Measurements from ENCODE around the gene ARHGEF35.
"Not testable (repeated sequence)": the region's sequence is repeated elsewhere in the genome, so short reads cannot be mapped to it uniquely, and the experiment has no call there.

Gene ARHGEF35

DNA sequence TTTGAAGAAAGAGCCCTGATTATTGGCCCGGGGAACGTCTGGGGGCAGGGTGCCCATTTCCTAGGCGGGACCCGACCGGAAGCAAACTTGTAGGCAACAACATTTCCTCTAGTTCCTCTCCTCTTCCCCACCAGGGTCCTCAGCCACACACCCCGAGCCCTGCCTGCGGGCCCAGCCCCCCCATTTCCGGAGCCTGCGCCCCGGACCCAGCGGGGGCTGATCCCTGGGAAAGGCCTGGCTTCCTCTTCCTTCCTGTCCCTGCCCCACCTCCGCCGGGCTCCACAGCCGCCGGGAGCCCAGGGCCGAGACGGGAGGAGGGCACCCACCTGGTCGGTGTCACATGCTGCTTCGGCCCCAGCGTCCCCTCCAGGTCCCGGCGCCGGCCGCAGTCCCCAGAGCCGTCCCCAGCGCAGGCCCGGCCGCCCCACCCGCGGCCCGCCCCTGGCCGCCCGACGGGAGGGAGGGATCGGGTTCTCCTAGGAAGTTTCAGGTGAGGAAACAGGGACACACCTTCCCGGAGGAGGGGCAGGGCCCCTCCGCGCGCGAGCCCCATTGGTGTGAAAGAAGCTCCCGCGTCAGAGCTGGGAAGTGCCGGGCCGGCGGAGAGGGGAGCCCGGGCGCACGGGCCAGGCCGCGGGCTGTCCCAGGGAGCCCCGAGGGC is at the start of gene ARHGEF35:
ARHGEF35 (minus strand) TSS at position 622 of the 661 bp plus-strand sequence. CDS start 7,450 bp downstream, outside the sequence.
- not testable (repeated sequence) for DNase-seq

GRCh38 chr7:144245372-144245771 is 49.7 kb upstream of the ARHGEF35 start:
- DNase-seq = not testable (repeated sequence)

GRCh38 chr7:144239365-144239764 is 43.7 kb upstream of the ARHGEF35 start, which contains the start of gene OR2A42:
TSS of gene OR2A42 (minus strand) at chr7:144239605. CDS start at chr7:144232843, 6,762 bp downstream.
- not testable (repeated sequence) for DNase-seq

DNA sequence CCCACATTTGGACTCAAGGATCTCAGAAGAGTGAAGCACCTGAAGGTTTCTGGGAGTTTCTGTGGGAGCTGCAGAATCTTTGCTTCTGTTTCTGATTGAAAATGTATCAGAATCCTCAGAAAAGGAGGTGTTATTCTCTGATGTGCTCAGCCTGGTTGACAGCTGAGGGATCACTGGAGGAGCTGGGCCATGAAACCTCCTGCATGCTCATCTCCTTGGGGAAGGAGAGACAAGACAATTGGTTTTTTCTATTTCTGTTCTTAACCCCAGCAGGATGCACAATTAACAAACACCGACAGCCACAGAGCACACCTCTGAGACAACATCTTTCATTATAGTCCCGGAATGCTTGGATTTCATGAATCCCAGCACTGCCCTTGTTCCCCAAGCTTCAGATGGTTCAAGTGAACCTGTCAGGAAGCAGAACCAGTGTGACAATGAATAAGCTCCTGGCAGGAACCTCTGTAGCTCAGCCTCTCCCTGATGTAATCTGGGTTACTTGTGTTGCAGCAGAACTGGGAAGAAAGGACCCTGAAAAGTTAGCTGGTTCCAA is 43.0 kb upstream of the ARHGEF35 start:
- not testable (repeated sequence) for DNase-seq

- DNase-seq = not testable (repeated sequence)
Observed at GRCh38 chr7:144233039-144233438, 37.4 kb upstream of the ARHGEF35 start.

GRCh38 chr7:144231027-144231426 is 35.4 kb upstream of the ARHGEF35 start:
- DNase-seq = not testable (repeated sequence)

DNA sequence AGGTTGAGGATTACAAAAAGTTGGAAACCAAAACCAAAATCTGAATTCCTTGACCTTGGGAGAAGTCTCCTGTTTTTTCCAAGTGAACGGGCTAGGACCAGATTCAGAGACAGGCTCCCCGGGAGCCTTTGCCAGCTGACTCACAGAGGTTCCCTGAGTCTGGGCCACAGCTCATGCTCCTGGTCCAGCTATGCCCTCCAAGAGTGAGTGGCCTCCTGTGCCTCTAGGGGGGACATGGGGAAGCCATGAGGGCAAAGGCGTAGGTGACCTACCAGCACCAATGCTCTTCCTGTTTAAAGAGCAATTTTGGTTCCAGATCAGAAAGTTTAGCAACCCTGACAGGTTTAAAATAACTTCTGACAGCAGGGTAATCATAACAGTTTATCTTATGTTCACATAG is 33.2 kb upstream of the ARHGEF35 start:
- not testable (repeated sequence) for DNase-seq

DNA sequence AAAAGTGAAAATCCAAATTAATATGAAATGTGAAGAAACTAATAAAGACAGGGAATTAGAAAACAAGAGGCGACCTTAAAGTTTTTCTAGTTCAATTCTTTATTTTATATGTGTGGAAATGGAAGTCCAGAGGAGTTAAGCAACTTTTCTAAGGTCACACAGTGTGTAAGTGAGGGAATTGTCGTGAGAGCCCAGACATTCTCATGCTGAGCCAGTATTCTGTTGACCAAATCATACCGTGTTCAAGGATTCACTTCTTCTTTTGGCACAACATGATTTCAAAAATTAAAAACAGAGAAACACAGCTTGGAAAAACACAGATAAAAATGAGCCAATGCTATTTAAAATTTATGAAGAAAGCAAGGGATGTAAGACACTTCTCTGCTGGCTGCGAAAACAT is 31.2 kb upstream of the ARHGEF35 start:
- DNase-seq = not testable (repeated sequence)

- not testable (repeated sequence) for DNase-seq
Observed at GRCh38 chr7:144223675-144224074, 28.0 kb upstream of the ARHGEF35 start.

- DNase-seq = not testable (repeated sequence)
Observed at GRCh38 chr7:144220531-144220930, 24.9 kb upstream of the ARHGEF35 start.

DNA sequence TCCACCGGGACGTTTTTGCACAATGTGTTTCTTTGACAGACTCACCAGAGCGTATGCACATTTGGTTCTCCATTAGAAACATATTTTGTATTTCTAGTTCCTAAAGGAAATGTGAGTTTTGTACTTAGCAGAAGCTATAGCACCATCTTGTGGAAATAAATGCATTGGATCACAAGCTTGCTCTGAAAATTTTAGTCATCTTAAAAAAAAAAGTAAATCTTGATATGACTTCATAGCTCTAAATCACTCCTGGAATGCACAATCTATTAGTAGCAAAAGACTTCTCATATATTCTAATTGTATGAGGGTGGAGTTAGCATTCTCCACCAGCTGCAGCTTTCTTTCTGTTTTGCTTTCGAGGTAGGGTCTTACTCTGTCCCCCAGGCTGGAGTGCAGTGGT is 23.5 kb upstream of the ARHGEF35 start:
- DNase-seq = not testable (repeated sequence)

- not testable (repeated sequence) for DNase-seq
Observed at GRCh38 chr7:144218581-144218980, 22.9 kb upstream of the ARHGEF35 start.

- DNase-seq = not testable (repeated sequence)
Observed at GRCh38 chr7:144217200-144217599, 21.6 kb upstream of the ARHGEF35 start.

- not testable (repeated sequence) for DNase-seq
Observed at GRCh38 chr7:144205306-144205705, 9.7 kb upstream of the ARHGEF35 start.

- not testable (repeated sequence) for DNase-seq
Observed at GRCh38 chr7:144203086-144203485, 7.5 kb upstream of the ARHGEF35 start.

DNA sequence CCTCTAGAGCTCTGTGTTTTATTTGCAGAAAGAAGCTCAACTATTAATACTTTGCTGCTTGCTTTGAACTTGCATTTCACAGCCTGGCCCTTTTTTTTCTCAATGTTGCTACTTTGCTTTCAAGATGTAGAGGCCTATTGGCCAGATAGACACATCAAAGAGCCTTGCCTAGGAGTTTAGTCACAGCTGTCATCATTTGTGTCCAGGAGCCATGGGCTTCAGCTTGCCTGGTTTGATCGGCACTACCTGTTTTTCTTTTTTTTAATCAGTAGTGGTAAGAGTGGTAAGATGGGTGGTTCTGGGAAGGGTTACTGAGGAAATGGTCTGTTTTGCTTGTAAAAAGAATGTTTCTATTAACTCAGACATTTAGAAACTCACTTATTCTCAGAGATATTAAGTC is 6.3 kb upstream of the ARHGEF35 start:
- DNase-seq = not testable (repeated sequence)

GRCh38 chr7:144198934-144199333 is 3.3 kb upstream of the ARHGEF35 start:
- DNase-seq = not testable (repeated sequence)

DNA sequence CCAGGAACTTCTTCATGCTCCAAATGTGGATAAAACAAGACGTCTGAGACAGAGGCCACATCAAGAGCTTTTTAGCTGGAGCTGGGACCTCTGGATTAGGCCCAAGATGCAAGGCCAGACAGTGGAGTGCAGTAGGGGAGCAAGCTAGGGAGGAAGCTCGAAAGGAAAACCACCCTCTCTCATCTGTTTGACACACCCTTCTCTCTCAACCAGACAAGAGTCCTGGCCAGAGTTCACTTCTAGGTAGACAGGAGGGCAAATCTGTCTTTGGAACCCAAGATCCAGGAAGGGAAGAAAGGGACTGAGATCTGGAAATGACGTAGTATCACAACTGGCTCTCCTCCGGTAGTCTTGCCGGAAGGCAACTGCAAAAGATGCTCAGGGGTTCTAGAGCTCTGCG is 1.2 kb downstream of the ARHGEF35 start:
- not testable (repeated sequence) for DNase-seq

GRCh38 chr7:144193782-144194181 is 1.9 kb downstream of the ARHGEF35 start:
- not testable (repeated sequence) for DNase-seq

GRCh38 chr7:144188578-144189171 is 7.0 kb downstream of the ARHGEF35 start:
- DNase-seq = not testable (repeated sequence)

- DNase-seq = not testable (repeated sequence)
Observed at GRCh38 chr7:144187848-144188247, 7.8 kb downstream of the ARHGEF35 start.

DNA sequence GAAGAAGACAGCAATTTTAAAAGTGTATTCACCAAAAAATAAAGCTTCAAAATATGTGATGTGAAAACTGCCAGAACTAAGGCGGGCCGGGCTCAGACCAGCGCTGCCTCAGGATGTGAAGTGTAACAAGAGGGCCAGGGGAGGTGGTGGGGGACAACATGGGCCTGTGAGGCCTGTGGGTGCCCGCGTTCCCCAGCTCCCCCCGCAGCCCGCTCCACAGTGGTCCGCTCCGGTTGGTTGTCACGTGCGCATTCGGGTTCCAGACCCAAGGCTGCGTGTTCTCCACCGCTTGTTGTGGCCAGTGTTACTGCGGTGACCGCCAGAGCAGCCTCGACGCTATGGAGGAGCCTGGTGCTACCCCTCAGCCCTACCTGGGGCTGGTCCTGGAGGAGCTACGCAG is 12.5 kb downstream of the ARHGEF35 start, which contains the start of gene CTAGE4:
CTAGE4 (plus strand) TSS at position 301 of the 400 bp plus-strand sequence; CDS start at position 339, 38 bp downstream.
- DNase-seq = not testable (repeated sequence)

GRCh38 chr7:144179165-144179479 is 16.5 kb downstream of the ARHGEF35 start:
- DNase-seq = not testable (repeated sequence)

Data from CD4-positive, alpha-beta T cell treated with Interleukin-17A for 4 hours (primary cell).